ENCODE results near the gene EGFLAM.

The EGFLAM gene

DNA sequence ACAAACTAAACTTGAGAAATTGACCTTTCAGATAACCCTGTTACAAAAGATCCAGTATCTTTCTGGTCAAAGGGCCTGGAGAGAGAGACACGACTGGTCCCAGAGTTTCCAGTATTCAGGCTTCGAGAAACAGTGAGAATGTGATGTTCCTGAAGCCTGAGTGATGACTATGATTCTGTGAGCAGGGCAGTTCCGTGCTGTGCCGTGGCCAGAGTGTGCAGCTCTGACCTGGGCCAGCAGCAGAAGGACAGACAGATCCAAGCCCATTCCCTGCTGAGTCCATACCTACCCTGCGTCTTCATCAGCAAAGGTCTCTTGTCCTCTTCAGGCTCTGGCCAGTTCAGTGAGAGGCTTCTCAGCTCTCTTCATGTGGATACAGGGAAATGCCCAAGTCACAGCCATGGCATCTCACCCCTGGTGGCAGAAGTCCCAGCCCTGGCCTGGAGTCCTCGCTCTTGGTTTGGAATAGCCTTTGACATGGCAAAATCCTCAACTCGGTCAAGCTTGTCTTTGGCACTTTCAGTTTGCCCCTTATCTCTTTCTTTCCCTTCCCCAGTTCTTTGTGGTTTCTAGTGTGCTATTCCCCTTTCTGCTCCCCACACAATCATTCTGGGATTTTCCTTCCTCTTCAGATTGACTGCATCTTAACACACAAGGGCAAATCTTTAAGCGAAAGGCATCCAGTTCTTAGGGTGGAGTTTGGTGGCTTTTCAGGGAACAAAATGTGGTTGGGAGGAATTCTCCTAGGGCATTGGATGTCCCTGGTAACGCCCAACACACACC is 190.4 kb downstream of the EGFLAM start:
- no peak for DNase-seq (ENCODE audit: low read depth in 3 of 3)

DNA sequence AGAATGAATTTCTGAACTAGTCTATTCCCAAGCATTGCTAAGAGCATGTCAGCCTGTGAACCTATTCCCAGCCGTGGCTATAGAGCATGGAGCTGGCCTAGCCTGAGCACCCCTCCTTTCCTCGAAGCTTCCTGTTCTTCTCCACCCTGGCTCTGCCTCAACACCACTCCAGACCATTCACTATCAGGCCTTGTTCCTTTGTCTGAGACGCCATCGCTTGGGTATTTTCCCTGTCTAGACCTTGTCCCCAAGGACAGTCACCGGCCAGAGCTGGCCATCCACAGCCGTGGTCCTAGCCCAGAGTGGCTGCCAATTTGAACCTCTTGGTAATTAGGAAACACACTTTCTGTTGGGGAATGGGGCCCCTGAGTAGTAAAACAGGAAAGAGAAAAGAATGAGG is 192.3 kb downstream of the EGFLAM start:
- DNase-seq (ENCODE audit: low read depth in 3 of 3), result no peak

DNA sequence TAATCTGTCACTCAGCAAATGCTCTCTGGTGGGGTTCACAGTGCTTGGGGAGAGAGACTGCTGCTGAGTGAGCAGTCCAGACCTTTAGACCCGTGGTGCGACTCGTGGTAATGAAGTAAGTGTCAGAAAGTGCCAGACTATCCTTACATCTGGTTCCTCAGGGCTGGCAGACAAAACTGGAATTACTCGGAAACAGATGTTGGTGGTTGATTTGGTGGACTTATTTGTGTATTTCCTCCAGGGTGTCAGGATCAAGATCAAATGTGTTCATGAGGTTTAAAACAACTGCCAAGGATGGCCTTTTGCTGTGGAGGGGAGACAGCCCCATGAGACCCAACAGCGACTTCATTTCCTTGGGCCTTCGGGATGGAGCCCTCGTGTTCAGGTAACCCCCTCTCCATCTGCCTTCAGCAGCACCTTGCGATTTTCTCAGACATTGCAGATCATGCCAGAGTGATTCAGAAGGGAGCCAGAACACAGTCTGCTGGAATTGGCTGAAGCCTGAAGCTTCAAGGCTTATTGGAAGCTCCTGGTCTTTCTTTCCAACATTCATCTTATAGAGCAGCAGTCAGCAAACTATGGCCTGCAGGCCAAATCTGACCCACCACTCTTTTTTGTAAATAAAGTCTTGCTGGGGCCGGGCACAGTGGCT is 192.8 kb downstream of the EGFLAM start:
- no peak for DNase-seq (ENCODE audit: low read depth in 3 of 3)

DNA sequence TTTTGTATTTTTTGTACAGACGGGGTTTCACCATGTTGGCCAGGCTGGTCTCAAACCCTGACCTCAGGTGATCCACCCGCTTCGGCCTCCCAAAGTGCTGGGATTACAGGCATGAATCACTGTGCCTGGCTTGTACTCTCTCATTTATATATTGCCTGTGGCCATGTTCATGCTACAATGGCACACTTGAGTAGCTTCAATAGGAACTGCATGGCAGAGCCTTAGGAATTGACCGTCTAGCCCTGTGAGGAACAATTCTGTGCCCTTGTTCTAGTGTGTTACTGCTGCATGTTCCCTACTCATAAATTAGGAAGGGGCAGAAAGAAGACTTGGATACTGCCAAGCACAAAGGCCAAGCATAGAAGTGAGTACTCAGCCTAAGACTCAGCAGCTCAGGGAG is 193.8 kb downstream of the EGFLAM start:
- no peak for DNase-seq (ENCODE audit: low read depth in 3 of 3)

DNA sequence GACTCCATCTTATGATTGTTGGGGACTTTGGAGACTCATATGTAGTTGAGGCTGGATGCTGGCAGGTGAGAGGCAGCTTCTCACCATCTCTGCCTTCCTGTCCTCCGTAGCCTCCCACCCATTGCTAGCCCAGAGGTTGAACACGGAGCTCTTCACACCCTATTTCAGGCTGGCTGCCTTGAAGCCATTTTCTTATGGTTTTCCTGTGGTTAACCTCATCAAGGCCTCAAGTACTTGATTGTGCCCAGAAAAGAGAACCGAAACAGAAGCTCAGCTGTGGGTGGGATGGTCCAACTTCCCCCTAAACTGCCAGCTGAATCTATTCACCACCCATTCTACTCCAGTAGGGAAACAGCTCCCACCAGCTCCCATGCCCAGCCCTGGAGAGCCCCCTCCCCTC is 195.1 kb downstream of the EGFLAM start:
- peak; percentile 3 to 14 (median 13) for DNase-seq (ENCODE audit: low read depth in 3 of 3)

DNA sequence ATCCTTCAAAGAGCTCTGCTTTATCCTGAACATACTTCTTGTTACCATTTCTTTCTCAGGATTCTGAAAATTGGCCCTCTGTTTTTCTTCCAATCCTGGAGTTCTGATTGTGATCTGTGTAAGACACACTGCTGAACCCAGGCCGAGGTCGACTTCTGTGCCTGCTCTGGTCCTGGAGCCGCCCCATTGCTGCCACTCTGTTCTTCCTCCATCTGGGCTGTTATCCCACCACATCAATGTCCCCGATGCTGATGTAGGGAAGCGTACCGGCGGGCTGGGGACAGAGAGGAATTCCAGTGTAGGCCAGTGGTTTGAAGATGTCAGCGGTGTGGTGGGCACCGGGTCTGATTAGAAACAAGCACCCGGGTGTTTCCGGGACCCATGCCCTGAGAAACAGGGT is 195.6 kb downstream of the EGFLAM start:
- DNase-seq (ENCODE audit: low read depth in 3 of 3), result no peak

DNA sequence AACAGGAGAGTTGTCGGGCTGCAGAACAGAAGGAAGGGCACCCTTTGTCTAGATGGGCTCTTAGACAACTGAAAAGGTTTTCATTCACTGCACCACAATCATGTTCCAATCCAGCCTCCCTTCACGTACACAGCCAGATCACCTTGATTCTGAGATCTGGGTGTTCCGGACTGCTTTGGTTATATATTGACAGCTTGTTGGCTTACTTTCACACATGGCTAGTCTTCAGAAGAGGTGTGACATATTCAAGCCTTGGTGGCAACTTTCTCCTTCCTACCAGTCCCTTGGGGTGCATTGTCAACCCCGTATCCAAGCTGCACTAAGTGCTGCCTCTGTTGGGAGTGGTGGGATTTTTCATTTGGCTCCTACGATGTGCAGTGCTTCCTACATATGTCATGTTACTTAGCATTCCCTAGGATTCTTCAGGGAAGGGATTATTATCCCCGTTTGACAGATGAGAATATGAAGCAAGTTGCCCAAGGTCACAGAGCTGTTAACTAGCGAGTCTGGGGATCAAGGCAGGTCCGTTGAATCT is 197.5 kb downstream of the EGFLAM start:
- DNase-seq (ENCODE audit: low read depth in 3 of 3), result no peak

DNA sequence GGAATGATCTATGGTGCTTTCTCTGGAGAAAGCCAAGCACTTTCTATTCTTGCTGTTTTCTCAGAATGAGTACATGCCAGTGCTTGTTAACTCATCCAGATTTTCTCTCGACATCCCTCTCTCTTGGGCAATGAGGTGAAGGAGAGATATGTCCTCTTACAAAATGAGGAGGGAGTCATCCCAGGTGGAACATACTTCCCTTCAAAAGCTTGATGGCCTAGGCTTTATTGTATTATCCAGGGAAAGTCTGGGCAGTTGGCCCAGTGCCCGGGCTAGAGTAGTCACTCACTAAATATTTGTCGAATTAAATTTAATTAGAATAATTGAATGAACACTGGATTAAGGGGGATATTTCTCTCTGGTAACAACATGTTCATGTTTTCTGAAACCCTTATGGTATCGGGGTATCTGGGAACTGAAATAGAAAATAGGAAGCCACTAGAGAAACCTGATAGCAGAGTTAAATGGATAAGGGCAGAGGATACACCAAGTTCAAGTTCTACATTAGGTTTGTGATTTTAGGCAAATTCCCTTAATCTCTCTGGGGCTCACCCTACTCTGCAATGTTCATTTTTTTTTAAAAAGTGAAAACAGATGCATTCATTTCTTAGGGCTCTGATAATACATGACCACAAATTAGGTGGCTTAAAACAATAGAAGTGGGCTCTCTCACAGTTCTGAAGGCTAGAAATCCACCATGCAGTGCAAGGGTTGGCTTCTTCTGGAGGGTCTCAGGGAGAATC is 198.5 kb downstream of the EGFLAM start:
- no peak for DNase-seq (ENCODE audit: low read depth in 3 of 3)

DNA sequence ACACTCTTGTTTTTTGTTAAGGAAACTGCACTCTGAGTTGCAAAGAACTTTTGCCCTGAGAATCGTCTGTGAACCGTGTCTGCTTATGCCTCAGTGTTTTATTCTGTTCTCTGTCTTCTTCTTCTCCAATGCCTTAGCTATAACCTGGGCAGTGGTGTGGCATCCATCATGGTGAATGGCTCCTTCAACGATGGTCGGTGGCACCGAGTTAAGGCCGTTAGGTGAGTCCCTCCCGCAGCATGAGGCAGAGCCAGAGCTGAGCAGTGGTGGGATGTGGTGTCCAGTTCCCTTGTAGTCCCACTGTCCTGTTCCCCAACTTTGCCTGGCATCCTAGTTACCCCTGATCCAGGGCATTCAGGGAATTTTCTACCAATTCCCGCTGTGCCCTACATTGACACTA is 199.8 kb downstream of the EGFLAM start:
- DNase-seq (ENCODE audit: low read depth in 3 of 3), result no peak

DNA sequence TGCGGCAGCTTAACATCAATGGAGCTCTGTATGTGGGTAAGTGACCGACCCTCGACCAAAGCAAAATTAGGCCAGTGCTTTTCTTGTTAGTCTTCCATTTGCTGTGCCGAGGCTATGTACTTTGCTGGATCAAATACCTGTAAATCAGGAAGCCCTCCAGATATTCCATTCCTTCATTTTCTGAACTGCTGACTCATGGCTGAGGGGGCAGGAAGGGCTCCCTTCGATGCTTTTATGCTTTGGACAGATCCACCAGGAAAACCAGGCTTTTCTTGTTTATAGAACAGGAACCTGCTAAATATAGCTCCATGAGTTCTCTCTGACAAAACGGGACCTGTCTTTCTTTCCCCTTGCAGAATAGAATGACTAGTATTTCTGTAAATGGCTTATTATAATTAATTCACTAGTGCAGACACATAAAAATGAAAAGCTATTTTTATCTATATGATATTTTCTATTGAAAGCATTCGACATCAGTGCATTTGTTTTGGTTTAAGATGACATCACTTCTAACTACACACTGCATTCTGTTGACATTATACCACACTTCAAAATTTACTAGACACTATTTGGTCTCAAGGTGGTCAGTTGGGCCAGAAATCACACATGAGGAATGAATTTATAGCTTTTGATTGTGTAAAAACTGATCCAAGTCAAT is 204.7 kb downstream of the EGFLAM start:
- no peak for DNase-seq (ENCODE audit: low read depth in 3 of 3)

DNA sequence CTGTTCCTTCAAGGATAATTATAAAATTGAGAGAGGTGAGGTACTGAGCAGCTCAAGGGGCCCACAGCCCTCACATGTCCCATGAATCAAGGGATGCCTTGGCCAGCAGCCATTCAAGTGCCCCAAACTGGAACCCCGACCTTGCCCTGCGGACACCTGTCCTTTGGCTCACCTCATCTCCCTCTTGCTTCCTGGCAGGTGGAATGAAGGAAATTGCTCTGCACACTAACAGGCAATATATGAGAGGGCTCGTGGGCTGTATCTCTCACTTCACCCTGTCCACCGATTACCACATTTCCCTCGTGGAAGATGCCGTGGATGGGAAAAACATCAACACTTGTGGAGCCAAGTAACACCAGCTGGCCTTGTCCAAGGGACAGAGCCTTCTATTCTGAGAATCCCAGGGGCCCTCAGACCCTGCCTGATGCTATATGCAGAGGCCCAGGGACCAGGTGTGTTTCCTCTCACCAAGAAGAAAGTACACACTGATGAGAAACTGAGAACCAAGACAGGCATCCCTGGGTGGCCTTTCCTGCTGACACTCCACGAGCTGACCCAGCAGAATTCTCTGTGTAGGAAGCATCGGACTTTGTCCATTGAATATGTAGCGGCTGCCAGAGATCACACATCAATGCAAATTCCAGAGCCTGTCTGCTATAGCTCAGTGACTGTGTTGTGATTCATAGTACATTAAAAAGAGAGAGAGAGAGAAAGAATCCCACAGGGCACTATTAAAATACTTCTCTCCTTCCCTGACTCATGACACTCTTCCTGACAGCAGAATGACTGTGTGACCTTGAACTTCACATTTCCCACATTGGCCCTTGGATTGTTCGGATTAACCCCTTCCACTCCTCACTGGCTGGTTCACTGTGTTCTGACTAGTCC is 205.5 kb downstream of the EGFLAM start:
- no peak for DNase-seq (ENCODE audit: low read depth in 3 of 3)

DNA sequence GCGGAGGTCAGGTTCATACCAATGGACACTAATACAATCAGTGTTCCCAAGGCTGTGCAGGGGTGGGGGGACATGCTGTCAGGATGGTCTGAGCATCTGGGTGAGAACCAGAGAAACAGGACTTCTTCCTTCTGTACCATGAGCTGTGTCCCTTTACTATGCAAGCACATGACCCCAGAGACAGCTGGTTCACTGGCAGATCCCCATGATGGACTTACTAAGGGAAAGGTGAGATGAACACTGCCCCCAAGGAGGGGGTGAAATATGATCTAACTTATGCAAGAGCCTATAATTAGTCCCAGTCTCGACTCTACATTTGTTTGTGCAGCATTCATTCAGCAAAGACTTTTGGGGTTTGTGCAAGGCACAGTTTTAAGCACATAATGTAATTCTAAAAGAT is 206.7 kb downstream of the EGFLAM start:
- DNase-seq (ENCODE audit: low read depth in 3 of 3), result no peak

DNA sequence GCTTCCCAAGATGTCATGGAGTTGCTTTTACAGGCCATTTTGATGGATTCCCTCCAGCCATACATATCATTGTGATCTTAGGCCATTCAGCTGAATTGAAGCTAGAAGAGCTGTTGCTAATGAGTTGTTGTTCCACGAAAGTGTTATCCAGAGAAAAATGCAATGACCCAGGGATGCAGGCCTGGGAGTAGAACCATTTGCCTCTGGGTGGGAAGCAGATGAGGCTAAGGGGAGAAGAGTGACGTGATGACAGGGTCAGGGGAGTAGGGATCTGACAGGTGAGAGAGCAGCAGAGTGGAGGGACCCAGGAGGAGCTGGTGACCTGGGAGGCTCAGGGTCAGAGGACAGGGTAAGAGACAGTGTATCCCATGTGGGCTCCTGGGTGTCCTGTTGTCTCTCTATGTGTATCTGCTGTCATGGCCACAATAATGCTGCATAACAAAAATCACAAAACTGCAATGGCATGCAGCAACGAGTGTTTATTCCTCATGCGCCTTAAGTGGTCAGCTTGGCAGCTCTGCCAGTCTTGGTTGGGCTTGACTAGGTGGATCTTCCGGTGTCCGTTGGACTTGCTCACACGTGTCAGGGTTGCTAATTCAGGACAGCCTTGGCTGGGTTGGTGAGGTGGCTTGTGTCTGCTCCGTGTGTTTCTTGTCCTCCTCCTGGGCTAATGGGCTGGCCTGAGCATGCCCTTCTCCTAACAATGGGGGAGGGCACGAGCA is 207.5 kb downstream of the EGFLAM start:
- no peak for DNase-seq (ENCODE audit: low read depth in 3 of 3)

DNA sequence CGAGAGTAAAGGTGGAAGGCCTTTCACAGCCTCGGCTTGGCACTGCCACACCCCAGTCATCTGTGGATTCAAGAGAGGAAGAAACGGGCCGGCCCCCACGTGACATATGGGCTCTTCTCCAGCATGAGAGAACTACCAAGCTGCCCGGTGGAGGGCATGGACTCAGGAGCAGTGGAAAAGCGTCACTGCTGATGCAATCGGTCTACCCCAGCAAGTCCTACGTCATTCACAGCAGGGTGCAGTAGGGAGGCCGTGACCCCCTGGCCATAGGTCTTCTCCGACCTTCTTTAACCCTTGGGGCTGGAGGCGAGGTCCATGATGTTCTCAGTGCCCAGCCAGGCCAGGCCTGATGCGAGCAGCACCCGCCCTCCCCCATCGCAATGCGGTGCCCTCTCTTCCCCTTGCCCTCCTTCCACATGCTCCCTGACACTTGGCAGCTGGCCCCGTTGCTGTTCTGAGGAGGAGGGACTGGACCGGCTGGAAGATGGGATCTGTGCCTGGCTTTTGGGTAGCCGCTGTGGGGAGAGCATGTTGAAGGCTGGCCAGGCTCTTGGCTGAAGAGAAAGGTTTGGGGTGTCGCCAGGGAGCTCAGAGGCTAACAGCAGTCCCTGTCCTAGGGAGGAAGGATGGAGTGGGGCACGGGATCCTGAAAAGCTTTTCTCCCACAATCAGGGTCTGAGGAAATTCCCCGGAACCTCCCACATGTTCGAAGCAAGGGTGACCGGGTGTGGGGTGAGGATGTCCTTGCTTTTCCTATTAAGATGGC is 208.2 kb downstream of the EGFLAM start:
- DNase-seq (ENCODE audit: low read depth in 3 of 3), result no peak

DNA sequence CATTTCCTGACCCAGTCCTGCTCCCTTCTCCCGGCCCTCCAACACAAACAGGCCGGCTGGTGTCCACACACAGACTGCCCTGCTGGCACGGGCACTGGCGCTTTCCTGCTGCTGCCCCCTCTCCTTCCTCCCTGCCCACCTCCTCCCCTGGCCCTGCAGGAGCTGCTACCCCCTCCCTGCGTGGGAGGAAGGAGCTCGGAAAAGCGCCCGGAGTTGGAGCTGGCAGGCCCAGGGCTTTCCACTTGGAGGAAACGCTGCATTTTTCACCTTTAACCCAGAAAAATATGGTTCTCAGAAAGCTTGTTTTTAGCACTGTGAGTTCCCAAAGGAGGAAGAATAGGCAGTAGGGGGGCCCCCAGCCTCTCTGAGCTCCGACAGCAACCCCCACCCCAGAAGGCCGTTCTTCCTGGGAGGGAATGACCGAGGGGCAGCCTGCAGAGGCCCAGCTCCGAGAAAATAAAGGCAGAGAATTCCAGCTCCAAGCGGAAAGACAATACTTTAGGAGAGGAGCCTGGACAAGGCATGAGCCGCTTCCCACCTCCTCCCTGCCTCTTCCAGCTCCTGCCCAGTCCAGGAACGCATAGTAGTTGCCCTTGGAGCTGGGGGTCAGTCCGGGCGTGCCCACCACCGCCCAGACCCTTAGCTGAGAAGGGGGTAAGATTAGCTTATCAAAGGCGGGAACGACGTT is 209.1 kb downstream of the EGFLAM start:
- DNase-seq (ENCODE audit: low read depth in 3 of 3), result no peak

DNA sequence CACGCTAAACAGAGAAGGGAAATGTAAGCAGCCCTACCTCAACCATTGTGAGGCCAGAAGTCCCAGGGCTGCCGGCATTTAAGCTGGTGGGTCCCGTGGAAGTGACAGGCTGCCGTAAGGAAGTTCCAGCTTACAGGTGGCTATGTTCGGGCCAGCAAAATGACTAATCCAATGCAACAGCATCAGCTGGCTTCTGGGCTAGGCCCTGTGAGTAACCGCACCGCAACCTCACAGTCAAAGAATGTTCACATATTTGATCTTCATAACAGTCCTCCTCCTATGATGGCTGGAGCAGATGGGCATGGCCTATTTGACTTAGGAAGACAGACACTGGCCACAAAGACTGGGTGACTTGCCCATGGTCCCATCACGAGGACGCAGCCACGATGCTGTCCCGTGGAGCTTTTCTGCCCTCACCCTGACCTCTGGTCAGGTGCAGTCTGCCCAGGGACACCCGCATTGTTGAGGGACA is 209.9 kb downstream of the EGFLAM start:
- DNase-seq (ENCODE audit: low read depth in 3 of 3), result no peak

DNA sequence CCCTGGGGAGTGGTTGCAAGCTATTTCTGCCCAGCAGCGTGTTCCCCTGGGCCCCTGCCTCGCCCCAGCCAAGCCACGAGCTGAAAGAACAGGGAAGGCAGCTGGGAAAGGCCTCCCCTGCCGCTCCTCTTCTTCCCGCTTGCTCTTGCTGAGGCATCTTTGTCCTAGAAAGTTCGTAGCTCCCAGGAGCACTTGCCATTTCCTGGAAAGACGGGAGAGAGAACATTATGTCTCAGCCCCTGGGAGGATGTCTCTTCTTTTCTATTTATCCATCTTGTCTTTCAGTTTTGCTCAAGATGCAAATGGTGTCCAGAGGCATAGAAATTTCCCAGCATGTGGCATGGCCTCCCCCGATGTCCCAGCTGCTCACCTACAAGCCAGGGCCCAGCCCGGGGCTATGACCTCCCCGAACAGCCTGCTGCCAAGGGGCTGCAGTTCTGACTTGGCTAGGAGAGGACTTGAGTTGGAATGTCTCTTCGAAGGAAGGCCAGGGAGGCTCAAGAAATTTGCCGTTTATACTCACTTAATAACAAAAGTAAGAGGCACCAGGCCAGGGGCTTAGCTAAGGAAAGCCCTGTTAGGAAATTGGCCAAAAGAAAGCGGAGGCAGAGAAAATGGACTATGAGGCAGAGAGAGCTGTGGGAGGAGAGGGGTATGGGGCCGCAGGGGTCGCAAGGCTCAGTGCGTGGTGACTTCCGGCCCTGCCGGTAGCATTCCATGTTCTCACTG is 210.8 kb downstream of the EGFLAM start:
- no peak for DNase-seq (ENCODE audit: low read depth in 3 of 3)

DNA sequence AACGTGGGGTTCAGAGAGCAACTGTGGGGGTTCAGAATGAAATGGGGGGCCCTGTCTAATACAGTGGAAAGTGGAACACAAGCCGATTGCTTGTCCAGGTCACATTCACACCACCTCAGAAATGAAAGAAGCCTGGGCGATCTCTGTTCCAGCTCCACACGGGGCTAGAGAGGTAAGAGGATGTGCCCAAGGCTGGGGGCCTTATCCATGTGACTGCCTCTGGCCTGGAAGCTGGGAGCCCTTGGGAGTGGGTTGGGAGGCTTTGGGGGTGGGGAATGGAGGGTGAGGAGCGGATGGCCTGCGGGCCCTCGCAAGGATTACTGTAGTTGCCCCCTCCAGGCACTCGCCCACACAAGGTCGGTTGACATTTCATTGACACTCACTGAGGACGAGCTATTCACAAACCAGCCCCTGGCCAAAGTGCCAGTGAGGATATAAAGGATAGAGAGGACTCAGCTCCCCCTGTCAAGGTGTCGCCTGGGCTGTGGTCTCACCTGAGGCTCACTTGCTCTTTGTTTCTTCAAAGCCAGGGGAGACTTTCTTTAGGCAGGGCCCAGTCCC is 211.4 kb downstream of the EGFLAM start:
- DNase-seq (ENCODE audit: low read depth in 3 of 3), result no peak
